Measurements from ENCODE around the gene KCNQ5. TPM values are rescaled to one million over a fixed set of nuclear protein-coding genes. Genes with fewer than 3 reads are reported as not detected.

KCNQ5 gene
- total and polyA plus RNA-seq, 4 donors: 0.15 to 8.1 (median 2.4) TPM

DNA sequence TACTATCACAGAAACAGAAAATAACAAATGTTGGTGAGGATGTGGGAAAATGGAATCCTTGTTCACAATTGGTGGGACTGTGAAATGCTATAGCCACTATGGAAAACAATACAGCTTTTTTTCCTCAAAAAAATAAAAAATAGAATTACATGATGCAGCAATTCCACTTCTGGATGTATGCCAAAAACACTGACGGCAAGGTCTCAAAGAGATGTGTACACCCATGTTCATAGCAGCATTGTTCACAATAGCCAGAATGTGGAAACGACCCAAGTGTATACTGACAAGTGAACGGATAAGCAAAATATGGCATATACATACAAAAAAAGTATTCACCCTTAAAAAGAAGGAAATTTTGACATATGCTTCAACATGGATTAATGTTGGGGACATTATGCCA, 390.1 kb downstream of the KCNQ5 start:
- H3K27me3 ChIP-seq (ENCODE audit: control insufficient read depth in 1 of 2, insufficient read depth in 2 of 2, low read length in 1 of 2): no peaks in the 10 kb centered on the region
- no peak for ATAC-seq (ENCODE audit: low FRiP score)
- no peak overlapping the region for H3K4me3 ChIP-seq (ENCODE audit: low read length in 2 of 2)
- no peak overlapping the region for H3K27ac ChIP-seq (ENCODE audit: low read depth in 1 of 2, low read length in 2 of 2)
- WGBS, 2 donors: 27 to 39% methylated on average over 3 of the region's 3 CpGs
- H3K4me1 ChIP-seq (ENCODE audit: control insufficient read depth in 1 of 2, insufficient read depth in 2 of 2, low read length in 2 of 2): no peaks in the 10 kb centered on the region
- H3K9me3 ChIP-seq (ENCODE audit: control insufficient read depth, low read length): no peaks in the 10 kb centered on the region
- H3K36me3 ChIP-seq (ENCODE audit: control insufficient read depth in 1 of 2, insufficient read depth in 2 of 2, low read length in 1 of 2): peaks cover 0 to 1% of the 10 kb centered on the region in 2 donors
- intact Hi-C loops (cut with DNase I): no loop called here
- no peak for DNase-seq

DNA sequence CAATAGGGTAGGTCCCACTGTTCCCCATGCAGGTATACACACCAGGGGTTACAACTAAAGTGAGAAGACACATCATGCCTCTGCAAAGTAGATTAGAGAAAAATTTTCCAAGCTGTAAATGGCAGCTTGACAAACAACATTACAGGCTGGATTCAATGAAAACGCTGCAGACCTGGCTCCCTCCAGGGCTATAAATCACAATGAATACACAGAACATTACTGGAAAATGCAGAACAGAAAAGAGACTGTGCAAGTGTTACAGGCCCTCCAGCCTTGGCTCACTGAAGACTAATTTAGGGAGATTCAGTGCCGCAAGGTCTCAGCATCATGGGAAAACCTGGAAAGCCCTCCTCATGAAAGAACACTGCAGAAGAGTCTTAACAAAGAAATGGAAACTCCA, 395.6 kb downstream of the KCNQ5 start:
- intact Hi-C loops (cut with DNase I): no loop called here
- H3K4me1 ChIP-seq (ENCODE audit: control insufficient read depth in 1 of 2, insufficient read depth in 2 of 2, low read length in 2 of 2): peaks cover 0 to 1% of the 10 kb centered on the region in 2 donors
- DNase-seq (no peak), ATAC-seq (ENCODE audit: low FRiP score) (no peak)
- no peak overlapping the region for H3K27ac ChIP-seq (ENCODE audit: low read depth in 1 of 2, low read length in 2 of 2)
- WGBS, 2 donors: 30 to 32% methylated on average over 2 of the region's 2 CpGs
- H3K4me3 ChIP-seq (ENCODE audit: low read length in 2 of 2): no peak overlapping the region
- H3K36me3 ChIP-seq (ENCODE audit: control insufficient read depth in 1 of 2, insufficient read depth in 2 of 2, low read length in 1 of 2): no peaks in the 10 kb centered on the region
- H3K27me3 ChIP-seq (ENCODE audit: control insufficient read depth in 1 of 2, insufficient read depth in 2 of 2, low read length in 1 of 2): no peaks in the 10 kb centered on the region
- H3K9me3 ChIP-seq (ENCODE audit: control insufficient read depth, low read length): no peaks in the 10 kb centered on the region

DNA sequence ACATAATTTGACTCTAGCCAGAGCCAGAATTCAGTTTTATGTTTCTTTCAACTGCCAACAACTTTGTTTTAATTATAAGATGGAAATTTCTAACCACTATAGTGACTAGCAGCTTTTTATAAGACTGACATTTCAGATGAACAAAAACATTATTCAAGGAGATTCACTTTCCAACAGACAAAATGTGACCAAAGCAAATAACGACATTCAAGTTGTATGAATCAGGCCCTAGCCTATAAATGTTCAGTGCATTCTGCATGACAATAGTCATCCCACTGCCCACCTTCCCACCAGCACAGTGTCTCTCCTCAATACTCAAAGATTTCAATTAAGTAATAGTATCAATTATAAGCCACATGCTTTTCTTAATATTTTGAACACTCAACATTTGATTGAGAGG, 402.7 kb downstream of the KCNQ5 start:
- intact Hi-C loops (cut with DNase I): no loop called here
- Histone ChIP-seq H3K27me3 (ENCODE audit: control insufficient read depth in 1 of 2, insufficient read depth in 2 of 2, low read length in 1 of 2) (no peaks in the 10 kb centered on the region), H3K9me3 (ENCODE audit: control insufficient read depth, low read length) (no peaks in the 10 kb centered on the region), H3K27ac (ENCODE audit: low read depth in 1 of 2, low read length in 2 of 2) (no peak overlapping the region), H3K4me3 (ENCODE audit: low read length in 2 of 2) (no peak overlapping the region), H3K36me3 (ENCODE audit: control insufficient read depth in 1 of 2, insufficient read depth in 2 of 2, low read length in 1 of 2) (no peaks in the 10 kb centered on the region), H3K4me1 (ENCODE audit: control insufficient read depth in 1 of 2, insufficient read depth in 2 of 2, low read length in 2 of 2) (no peaks in the 10 kb centered on the region)
- DNase-seq: no peak
- 55 to 78% methylated on average over 1 of the region's 1 CpG for WGBS, 2 donors
- no peak for ATAC-seq (ENCODE audit: low FRiP score)

DNA sequence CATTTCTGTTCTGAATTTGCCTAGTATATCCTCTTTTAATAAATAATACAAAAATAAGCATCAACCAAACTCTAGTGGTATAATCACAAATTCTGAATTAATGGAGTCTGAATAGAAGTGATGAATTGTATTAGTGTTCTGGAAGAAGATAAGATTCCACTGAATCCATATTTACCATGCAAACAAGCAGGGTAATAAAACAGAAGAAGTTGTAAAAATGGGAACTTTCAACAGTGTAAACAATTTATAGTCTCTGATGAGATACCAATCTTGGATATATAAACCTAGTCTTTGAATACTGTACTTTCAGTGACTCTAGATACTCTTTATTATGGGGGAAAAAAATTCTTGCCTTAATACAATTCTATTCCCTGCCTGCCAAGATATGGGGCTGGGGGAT, 405.8 kb downstream of the KCNQ5 start:
- H3K9me3 ChIP-seq (ENCODE audit: control insufficient read depth, low read length): no peaks in the 10 kb centered on the region
- no peaks in the 10 kb centered on the region for H3K36me3 ChIP-seq (ENCODE audit: control insufficient read depth in 1 of 2, insufficient read depth in 2 of 2, low read length in 1 of 2)
- H3K4me1 ChIP-seq (ENCODE audit: control insufficient read depth in 1 of 2, insufficient read depth in 2 of 2, low read length in 2 of 2): no peaks in the 10 kb centered on the region
- intact Hi-C loops (cut with DNase I): no loop called here
- no peak overlapping the region for H3K4me3 ChIP-seq (ENCODE audit: low read length in 2 of 2)
- no peaks in the 10 kb centered on the region for H3K27me3 ChIP-seq (ENCODE audit: control insufficient read depth in 1 of 2, insufficient read depth in 2 of 2, low read length in 1 of 2)
- H3K27ac ChIP-seq (ENCODE audit: low read depth in 1 of 2, low read length in 2 of 2): no peak overlapping the region
- ATAC-seq (ENCODE audit: low FRiP score) (no peak), DNase-seq (no peak)

DNA sequence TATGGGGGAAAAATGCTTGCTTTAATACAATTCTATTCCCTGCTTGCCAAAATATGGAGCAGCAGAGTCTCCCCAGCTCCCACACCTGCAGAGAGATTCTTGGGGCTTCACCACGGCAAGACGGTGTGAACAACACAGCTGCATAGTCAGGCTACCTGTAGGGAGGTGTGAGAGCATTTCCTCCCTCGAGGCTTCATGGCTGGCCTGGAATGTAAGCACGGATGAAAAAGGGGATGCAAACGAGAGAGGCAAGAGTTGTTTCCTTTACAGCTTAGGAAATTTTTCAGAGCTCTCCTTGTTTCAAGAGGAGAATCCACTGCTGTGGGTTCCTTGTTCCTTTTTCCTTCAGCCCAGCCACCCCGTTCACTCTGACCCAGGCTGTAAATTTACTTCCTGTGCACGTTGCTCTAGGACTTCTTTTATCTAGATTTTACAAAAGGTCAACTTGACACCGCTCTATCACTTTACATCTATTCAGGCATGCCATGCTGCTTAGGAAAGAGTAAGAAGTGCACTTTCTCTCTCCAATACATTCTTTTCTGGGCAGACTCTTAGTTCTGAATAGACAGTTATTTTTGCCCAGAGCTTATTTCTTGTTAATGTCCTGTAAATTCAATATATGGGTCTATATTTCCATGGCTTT, 406.4 kb downstream of the KCNQ5 start:
- H3K4me1 ChIP-seq (ENCODE audit: control insufficient read depth in 1 of 2, insufficient read depth in 2 of 2, low read length in 2 of 2): no peaks in the 10 kb centered on the region
- no peak overlapping the region for H3K4me3 ChIP-seq (ENCODE audit: low read length in 2 of 2)
- H3K36me3 ChIP-seq (ENCODE audit: control insufficient read depth in 1 of 2, insufficient read depth in 2 of 2, low read length in 1 of 2): no peaks in the 10 kb centered on the region
- H3K27ac ChIP-seq (ENCODE audit: low read depth in 1 of 2, low read length in 2 of 2): no peak overlapping the region
- H3K9me3 ChIP-seq (ENCODE audit: control insufficient read depth, low read length): no peaks in the 10 kb centered on the region
- intact Hi-C loops (cut with DNase I): no loop called here
- 59 to 63% methylated on average over 8 of the region's 8 CpGs for WGBS, 2 donors
- no peak for ATAC-seq (ENCODE audit: low FRiP score)
- no peaks in the 10 kb centered on the region for H3K27me3 ChIP-seq (ENCODE audit: control insufficient read depth in 1 of 2, insufficient read depth in 2 of 2, low read length in 1 of 2)
- no peak for DNase-seq

DNA sequence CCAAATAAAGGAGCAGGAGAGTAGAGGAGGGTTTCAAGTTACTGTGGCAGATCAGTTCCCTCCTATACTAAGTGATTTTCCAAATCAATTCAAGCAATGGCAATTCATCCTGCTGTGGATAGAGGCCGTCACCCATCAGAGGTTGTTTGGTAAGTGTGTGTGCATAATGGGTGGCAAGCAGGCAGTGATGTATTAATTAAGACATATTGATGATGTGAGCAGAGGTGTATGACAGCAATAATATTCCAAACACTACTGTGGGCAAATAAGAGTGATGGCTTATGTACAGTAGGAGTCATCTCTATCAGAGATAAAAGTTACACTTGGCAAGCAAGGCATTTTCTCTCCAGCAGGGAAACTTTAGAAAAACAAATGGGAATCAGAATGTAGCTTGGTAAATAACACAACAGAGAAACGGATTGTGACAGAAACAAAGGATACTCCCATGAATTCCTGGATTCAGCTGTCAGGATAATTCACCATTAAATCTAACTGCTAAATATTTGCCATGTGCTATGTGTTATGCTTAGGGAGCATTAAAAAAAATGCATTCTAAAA, 407.1 kb downstream of the KCNQ5 start:
- intact Hi-C loops (cut with DNase I): no loop called here
- DNase-seq (no peak), ATAC-seq (ENCODE audit: low FRiP score) (no peak)
- Histone ChIP-seq H3K4me1 (ENCODE audit: control insufficient read depth in 1 of 2, insufficient read depth in 2 of 2, low read length in 2 of 2) (no peaks in the 10 kb centered on the region), H3K4me3 (ENCODE audit: low read length in 2 of 2) (no peak overlapping the region), H3K27me3 (ENCODE audit: control insufficient read depth in 1 of 2, insufficient read depth in 2 of 2, low read length in 1 of 2) (no peaks in the 10 kb centered on the region), H3K36me3 (ENCODE audit: control insufficient read depth in 1 of 2, insufficient read depth in 2 of 2, low read length in 1 of 2) (no peaks in the 10 kb centered on the region), H3K27ac (ENCODE audit: low read depth in 1 of 2, low read length in 2 of 2) (no peak overlapping the region), H3K9me3 (ENCODE audit: control insufficient read depth, low read length) (no peaks in the 10 kb centered on the region)
- 77 to 79% methylated on average over 2 of the region's 2 CpGs for WGBS, 2 donors

DNA sequence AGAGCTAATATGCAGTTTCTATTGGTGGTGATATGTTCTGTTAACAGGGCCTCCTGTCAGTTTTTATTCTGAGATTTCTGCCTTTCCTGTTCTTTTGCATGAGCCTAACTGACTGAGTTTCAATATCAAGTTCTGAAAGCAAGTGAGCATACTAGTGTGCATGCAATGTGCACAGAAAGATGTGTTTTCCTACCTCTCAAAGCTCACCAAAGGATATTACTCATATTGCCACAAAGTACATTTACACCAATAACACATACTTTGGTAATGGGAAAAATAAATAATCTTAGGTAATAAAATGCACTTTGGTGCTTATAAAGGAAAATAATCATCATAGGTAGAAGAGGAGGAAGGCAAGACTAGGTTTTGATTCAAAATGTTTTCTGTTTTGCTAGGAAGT, 408.4 kb downstream of the KCNQ5 start:
- H3K36me3 ChIP-seq (ENCODE audit: control insufficient read depth in 1 of 2, insufficient read depth in 2 of 2, low read length in 1 of 2): no peaks in the 10 kb centered on the region
- ATAC-seq (ENCODE audit: low FRiP score) (no peak), DNase-seq (no peak)
- intact Hi-C loops (cut with DNase I): no loop called here
- no peak overlapping the region for H3K27ac ChIP-seq (ENCODE audit: low read depth in 1 of 2, low read length in 2 of 2)
- H3K4me3 ChIP-seq (ENCODE audit: low read length in 2 of 2): no peak overlapping the region
- H3K27me3 ChIP-seq (ENCODE audit: control insufficient read depth in 1 of 2, insufficient read depth in 2 of 2, low read length in 1 of 2): no peaks in the 10 kb centered on the region
- H3K9me3 ChIP-seq (ENCODE audit: control insufficient read depth, low read length): no peaks in the 10 kb centered on the region
- H3K4me1 ChIP-seq (ENCODE audit: control insufficient read depth in 1 of 2, insufficient read depth in 2 of 2, low read length in 2 of 2): no peaks in the 10 kb centered on the region

DNA sequence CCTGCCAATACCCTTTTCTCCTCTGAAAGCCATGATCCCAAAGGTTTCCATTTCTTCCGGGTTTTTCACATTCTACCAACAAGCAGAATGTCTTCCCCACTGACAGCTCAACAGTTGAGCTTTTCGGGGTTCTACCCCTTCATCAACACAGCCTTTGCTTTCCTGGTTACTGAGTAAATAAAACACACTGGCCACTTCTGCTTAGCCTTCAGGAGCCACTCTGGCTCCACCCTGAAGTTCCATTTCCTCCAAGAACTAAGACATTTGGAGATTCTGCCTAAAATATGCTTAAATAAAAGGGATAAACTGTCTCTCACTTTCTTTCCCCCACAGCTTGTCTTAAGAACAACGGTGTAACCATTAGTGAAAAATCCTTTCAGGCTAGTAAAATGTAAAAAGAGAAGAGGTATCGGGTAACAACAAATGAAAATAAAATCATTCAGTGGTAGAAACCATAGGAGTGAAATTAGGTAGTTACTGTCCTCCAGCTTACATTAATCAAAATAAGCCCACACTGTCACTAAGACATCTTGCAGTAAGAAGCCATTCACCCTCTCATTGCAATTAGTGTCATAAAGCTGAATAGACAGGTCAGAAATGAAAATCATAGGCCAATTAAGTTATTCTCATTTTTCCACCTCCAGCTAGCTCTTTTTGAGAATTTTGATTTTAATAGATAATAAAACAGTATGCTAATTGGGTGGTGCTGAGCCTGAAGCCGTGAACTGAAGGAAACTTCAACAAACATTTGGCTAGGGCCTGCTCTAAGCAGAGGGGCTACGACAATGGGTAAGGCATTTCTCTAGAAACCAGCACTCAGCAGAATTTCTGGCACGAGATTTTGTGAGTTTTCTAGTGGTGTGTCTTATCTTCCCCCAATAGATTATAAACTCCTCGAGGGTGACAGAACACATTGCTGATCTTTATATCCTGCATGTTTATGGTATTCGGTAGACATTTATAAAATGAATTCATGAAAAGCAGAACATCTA, 409.2 kb downstream of the KCNQ5 start:
- intact Hi-C loops (cut with DNase I): no loop called here
- Histone ChIP-seq H3K27me3 (ENCODE audit: control insufficient read depth in 1 of 2, insufficient read depth in 2 of 2, low read length in 1 of 2) (no peaks in the 10 kb centered on the region), H3K36me3 (ENCODE audit: control insufficient read depth in 1 of 2, insufficient read depth in 2 of 2, low read length in 1 of 2) (no peaks in the 10 kb centered on the region), H3K4me3 (ENCODE audit: low read length in 2 of 2) (no peak overlapping the region), H3K27ac (ENCODE audit: low read depth in 1 of 2, low read length in 2 of 2) (no peak overlapping the region), H3K4me1 (ENCODE audit: control insufficient read depth in 1 of 2, insufficient read depth in 2 of 2, low read length in 2 of 2) (no peaks in the 10 kb centered on the region), H3K9me3 (ENCODE audit: control insufficient read depth, low read length) (no peaks in the 10 kb centered on the region)
- 81 to 85% methylated on average over 9 of the region's 9 CpGs for WGBS, 2 donors
- no peak for ATAC-seq (ENCODE audit: low FRiP score)
- no peak for DNase-seq

DNA sequence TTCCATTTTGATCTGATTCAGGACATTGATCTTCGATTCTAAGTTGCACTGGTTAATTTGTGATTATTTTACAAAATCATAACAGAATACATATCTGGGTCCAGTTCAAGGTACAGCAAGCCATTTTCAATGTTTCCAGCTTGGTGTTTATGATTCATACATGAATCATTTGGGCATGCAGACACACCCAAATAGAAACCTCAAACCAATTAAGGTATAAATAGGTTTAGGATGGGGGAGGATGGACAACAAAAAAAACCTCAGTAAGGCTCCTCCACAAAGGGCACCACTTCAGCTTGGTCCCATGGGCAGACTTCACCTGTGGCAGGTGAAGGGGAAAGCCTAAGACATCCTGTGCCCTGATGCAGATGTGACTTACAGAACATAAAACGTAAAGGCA, 410.7 kb downstream of the KCNQ5 start:
- intact Hi-C loops (cut with DNase I): no loop called here
- 89 to 100% methylated on average over 2 of the region's 2 CpGs for WGBS, 2 donors
- no peaks in the 10 kb centered on the region for H3K9me3 ChIP-seq (ENCODE audit: control insufficient read depth, low read length)
- H3K4me3 ChIP-seq (ENCODE audit: low read length in 2 of 2): no peak overlapping the region
- DNase-seq (no peak), ATAC-seq (ENCODE audit: low FRiP score) (no peak)
- no peak overlapping the region for H3K27ac ChIP-seq (ENCODE audit: low read depth in 1 of 2, low read length in 2 of 2)
- no peaks in the 10 kb centered on the region for H3K4me1 ChIP-seq (ENCODE audit: control insufficient read depth in 1 of 2, insufficient read depth in 2 of 2, low read length in 2 of 2)
- H3K27me3 ChIP-seq (ENCODE audit: control insufficient read depth in 1 of 2, insufficient read depth in 2 of 2, low read length in 1 of 2): no peaks in the 10 kb centered on the region
- H3K36me3 ChIP-seq (ENCODE audit: control insufficient read depth in 1 of 2, insufficient read depth in 2 of 2, low read length in 1 of 2): no peaks in the 10 kb centered on the region

All from aorta (tissue), 5 donors.